ENCODE results near the gene LIMS1.

GRCh38 chr2:108542071-108542470 is 7.8 kb downstream of the LIMS1 start:
- TF ChIP-seq CTCF (IDR thresholded peaks at IDR 0.05) (no peak), POLR2A (IDR thresholded peaks at IDR 0.05) (no peak), POLR2AphosphoS5 (IDR thresholded peaks at IDR 0.05) (no peak), EP300 (IDR thresholded peaks at IDR 0.05) (no peak)

Measured in stomach (tissue), 4 donors.